ENCODE results near the gene ABCA10.

DNA sequence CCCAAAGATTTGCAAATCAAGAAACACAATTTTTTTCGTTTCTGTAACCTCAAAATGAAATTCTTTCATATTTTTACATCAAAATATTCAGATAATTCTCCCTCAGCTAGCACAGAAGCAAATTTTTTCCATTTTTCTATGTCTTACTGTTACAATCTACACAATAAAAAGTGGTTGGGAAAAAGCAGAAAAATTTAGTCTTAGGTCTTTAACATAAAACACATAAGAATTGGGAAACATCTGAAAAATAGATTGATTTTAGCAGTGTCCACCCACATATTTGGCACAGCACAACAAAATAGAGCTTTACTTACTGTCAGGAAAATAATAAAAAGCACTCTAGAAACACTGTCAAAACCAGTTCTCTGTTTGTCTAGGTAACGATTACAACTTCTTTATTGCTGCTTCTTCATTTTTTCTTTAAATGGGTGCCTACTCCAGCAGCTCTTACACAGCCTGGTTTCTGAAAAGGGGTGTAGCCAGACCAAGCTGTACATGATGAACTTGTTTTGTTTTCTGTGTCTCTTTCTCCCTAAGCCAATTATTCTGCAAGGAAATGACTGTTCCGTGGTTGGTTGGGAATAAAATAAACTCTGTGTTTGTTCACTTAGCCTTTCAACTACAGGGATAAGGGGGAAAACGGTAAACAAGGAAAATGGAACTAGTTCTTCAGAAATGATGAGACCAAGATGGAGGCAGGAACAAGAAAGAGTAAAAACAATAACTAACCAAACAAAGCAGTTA lies 87.0 kb downstream of the ABCA10 start, which contains the start of gene ABCA6:
- no peak for TF ChIP-seq CTCF (tag by site-specific recombination; IDR thresholded peaks at IDR 0.05)
- TF ChIP-seq, protein P1, sequence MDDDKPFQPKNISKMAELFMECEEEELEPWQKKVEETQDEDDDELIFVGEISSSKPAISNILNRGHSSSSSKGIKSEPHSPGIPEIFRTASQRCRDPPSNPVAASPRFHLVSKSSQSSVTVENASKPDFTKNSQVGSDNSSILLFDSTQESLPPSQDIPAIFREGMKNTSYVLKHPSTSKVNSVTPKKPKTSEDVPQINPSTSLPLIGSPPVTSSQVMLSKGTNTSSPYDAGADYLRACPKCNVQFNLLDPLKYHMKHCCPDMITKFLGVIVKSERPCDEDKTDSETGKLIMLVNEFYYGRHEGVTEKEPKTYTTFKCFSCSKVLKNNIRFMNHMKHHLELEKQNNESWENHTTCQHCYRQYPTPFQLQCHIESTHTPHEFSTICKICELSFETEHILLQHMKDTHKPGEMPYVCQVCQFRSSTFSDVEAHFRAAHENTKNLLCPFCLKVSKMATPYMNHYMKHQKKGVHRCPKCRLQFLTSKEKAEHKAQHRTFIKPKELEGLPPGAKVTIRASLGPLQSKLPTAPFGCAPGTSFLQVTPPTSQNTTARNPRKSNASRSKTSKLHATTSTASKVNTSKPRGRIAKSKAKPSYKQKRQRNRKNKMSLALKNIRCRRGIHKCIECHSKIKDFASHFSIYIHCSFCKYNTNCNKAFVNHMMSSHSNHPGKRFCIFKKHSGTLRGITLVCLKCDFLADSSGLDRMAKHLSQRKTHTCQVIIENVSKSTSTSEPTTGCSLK (tag by site-specific recombination; IDR thresholded peaks at IDR 0.05), result no peak
- TF ChIP-seq ZNF138 (tag by site-specific recombination; IDR thresholded peaks at IDR 0.05; ENCODE audit: borderline replicate concordance), result no peak
- TF ChIP-seq ZBTB7A (tag by site-specific recombination; IDR thresholded peaks at IDR 0.05; ENCODE audit: low read depth), result no peak
- TF ChIP-seq REST (tag by site-specific recombination; IDR thresholded peaks at IDR 0.05), result no peak
- TF ChIP-seq, protein P2, sequence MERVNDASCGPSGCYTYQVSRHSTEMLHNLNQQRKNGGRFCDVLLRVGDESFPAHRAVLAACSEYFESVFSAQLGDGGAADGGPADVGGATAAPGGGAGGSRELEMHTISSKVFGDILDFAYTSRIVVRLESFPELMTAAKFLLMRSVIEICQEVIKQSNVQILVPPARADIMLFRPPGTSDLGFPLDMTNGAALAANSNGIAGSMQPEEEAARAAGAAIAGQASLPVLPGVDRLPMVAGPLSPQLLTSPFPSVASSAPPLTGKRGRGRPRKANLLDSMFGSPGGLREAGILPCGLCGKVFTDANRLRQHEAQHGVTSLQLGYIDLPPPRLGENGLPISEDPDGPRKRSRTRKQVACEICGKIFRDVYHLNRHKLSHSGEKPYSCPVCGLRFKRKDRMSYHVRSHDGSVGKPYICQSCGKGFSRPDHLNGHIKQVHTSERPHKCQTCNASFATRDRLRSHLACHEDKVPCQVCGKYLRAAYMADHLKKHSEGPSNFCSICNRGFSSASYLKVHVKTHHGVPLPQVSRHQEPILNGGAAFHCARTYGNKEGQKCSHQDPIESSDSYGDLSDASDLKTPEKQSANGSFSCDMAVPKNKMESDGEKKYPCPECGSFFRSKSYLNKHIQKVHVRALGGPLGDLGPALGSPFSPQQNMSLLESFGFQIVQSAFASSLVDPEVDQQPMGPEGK (tag by site-specific recombination; IDR thresholded peaks at IDR 0.05), result no peak
- no peak for TF ChIP-seq SETDB1 (IDR thresholded peaks at IDR 0.05; ENCODE audit: insufficient read length, low read length)
- no peak for TF ChIP-seq MYNN (tag by site-specific recombination; IDR thresholded peaks at IDR 0.05; ENCODE audit: borderline replicate concordance)
- no peak for TF ChIP-seq ZNF660 (tag by site-specific recombination; IDR thresholded peaks at IDR 0.05)
- TF ChIP-seq SCRT2 (tag by site-specific recombination; IDR thresholded peaks at IDR 0.05), result no peak
- TF ChIP-seq, protein P3, sequence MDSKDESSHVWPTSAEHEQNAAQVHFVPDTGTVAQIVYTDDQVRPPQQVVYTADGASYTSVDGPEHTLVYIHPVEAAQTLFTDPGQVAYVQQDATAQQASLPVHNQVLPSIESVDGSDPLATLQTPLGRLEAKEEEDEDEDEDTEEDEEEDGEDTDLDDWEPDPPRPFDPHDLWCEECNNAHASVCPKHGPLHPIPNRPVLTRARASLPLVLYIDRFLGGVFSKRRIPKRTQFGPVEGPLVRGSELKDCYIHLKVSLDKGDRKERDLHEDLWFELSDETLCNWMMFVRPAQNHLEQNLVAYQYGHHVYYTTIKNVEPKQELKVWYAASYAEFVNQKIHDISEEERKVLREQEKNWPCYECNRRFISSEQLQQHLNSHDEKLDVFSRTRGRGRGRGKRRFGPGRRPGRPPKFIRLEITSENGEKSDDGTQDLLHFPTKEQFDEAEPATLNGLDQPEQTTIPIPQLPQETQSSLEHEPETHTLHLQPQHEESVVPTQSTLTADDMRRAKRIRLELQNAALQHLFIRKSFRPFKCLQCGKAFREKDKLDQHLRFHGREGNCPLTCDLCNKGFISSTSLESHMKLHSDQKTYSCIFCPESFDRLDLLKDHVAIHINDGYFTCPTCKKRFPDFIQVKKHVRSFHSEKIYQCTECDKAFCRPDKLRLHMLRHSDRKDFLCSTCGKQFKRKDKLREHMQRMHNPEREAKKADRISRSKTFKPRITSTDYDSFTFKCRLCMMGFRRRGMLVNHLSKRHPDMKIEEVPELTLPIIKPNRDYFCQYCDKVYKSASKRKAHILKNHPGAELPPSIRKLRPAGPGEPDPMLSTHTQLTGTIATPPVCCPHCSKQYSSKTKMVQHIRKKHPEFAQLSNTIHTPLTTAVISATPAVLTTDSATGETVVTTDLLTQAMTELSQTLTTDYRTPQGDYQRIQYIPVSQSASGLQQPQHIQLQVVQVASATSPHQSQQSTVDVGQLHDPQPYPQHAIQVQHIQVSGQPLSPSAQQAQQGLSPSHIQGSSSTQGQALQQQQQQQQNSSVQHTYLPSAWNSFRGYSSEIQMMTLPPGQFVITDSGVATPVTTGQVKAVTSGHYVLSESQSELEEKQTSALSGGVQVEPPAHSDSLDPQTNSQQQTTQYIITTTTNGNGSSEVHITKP (tag by site-specific recombination; IDR thresholded peaks at IDR 0.05), result no peak
- TF ChIP-seq ZNF707 (tag by site-specific recombination; IDR thresholded peaks at IDR 0.05), result no peak
- TF ChIP-seq ZNF266 (tag by site-specific recombination; IDR thresholded peaks at IDR 0.05; ENCODE audit: low read depth), result no peak
- TF ChIP-seq ZBTB20 (tag by site-specific recombination; IDR thresholded peaks at IDR 0.05), result no peak
